Glomerular visceral epithelial cell (primary cell): ENCODE results near the gene FAM228B.
"Not testable (repeated sequence)": the region's sequence is repeated elsewhere in the genome, so short reads cannot be mapped to it uniquely, and the experiment has no call there.

Source experiments
- DNase-seq: peaks from one replicate; pipeline ENCODE4 v3.0.0-alpha.2; 2016; ENCODE audit errors: extremely low spot score

Gene FAM228B

GRCh38 chr2:24102677-24103076 lies 20.6 kb upstream of the FAM228B start:
- DNase-seq = no peak

GRCh38 chr2:24104110-24104650 lies 19.1 kb upstream of the FAM228B start:
- DNase-seq = no peak

- DNase-seq = no peak
Observed at GRCh38 chr2:24104906-24105305, 18.4 kb upstream of the FAM228B start.

- DNase-seq = no peak
Observed at GRCh38 chr2:24105816-24106215, 17.5 kb upstream of the FAM228B start.

- DNase-seq = no peak
Observed at GRCh38 chr2:24106786-24107185, 16.5 kb upstream of the FAM228B start.

GRCh38 chr2:24107336-24107735 lies 15.9 kb upstream of the FAM228B start:
- DNase-seq = no peak

- not testable (repeated sequence) for DNase-seq
Observed at GRCh38 chr2:24109431-24109830, 13.8 kb upstream of the FAM228B start.

- DNase-seq = no peak
Observed at GRCh38 chr2:24110660-24111303, 12.5 kb upstream of the FAM228B start.

- peak; percentile 8 for DNase-seq
Observed at GRCh38 chr2:24111407-24111901, 11.8 kb upstream of the FAM228B start.

GRCh38 chr2:24115057-24115456 lies 8.2 kb upstream of the FAM228B start:
- no peak for DNase-seq

GRCh38 chr2:24117902-24118301 lies 5.4 kb upstream of the FAM228B start:
- DNase-seq = no peak

GRCh38 chr2:24121066-24121465 lies 2.2 kb upstream of the FAM228B start:
- no peak for DNase-seq

- no peak for DNase-seq
Observed at GRCh38 chr2:24121469-24121868, 1.8 kb upstream of the FAM228B start.

GRCh38 chr2:24122366-24123194 lies 689 bp upstream of the FAM228B start:
- no peak for DNase-seq

- peak; percentile 17 for DNase-seq
Observed at GRCh38 chr2:24123922-24124580, 782 bp downstream of the FAM228B start.

GRCh38 chr2:24125956-24126355 lies 2.7 kb downstream of the FAM228B start:
- DNase-seq = no peak

GRCh38 chr2:24132543-24132942 lies 9.3 kb downstream of the FAM228B start:
- no peak for DNase-seq

- not testable (repeated sequence) for DNase-seq
Observed at GRCh38 chr2:24140305-24140704, 17.0 kb downstream of the FAM228B start.

GRCh38 chr2:24147364-24147763 lies 24.1 kb downstream of the FAM228B start:
- DNase-seq = no peak

GRCh38 chr2:24152413-24153197 lies 29.3 kb downstream of the FAM228B start:
- DNase-seq = no peak

GRCh38 chr2:24153478-24153877 lies 30.2 kb downstream of the FAM228B start:
- DNase-seq = no peak
